WTC11 (cell line): ENCODE measurements around the gene IFT88.

Experiments
- ATF3 ChIP-seq: sonication (generic); formaldehyde crosslinking; conservative IDR thresholded peaks from 2 replicates; pipeline ENCODE4 v1.8.1; 2022; ENCODE audit warnings: mild to moderate bottlenecking, missing genetic modification reagents
- CTCF ChIP-seq: fragments of 200-600 bp; IDR thresholded peaks from 2 replicates; pipeline ENCODE4 v1.8.0; 2022; ENCODE audit warnings: antibody characterized with exemption
- E2F5 ChIP-seq: sonication (generic); formaldehyde crosslinking; IDR thresholded peaks from 2 replicates; pipeline ENCODE4 v1.8.1; 2022; ENCODE audit warnings: mild to moderate bottlenecking, moderate library complexity, missing genetic modification reagents
- EMX1 ChIP-seq: fragments of 250-450 bp; sonication (Bioruptor Pico); IDR thresholded peaks from 2 replicates; pipeline ENCODE4 v1.8.0; 2021; ENCODE audit warnings: mild to moderate bottlenecking
- FOXJ3 ChIP-seq: sonication (generic); formaldehyde crosslinking; IDR thresholded peaks from 2 replicates; pipeline ENCODE4 v1.9.0; 2021; ENCODE audit warnings: missing genetic modification reagents, mild to moderate bottlenecking, borderline replicate concordance
- KAT7 ChIP-seq: sonication (generic); formaldehyde crosslinking; IDR thresholded peaks from 2 replicates; pipeline ENCODE4 v1.8.1; 2023; ENCODE audit warnings: missing genetic modification reagents, mild to moderate bottlenecking, borderline replicate concordance
- NFYB ChIP-seq: sonication (generic); formaldehyde crosslinking; conservative IDR thresholded peaks from 2 replicates; pipeline ENCODE4 v1.8.0; 2022; ENCODE audit warnings: low read depth, missing genetic modification reagents
- NR3C1 ChIP-seq: sonication (generic); formaldehyde crosslinking; conservative IDR thresholded peaks from 2 replicates; pipeline ENCODE4 v1.8.1; 2023; ENCODE audit warnings: low read depth, mild to moderate bottlenecking, missing genetic modification reagents
- PREB ChIP-seq: sonication (generic); formaldehyde crosslinking; IDR thresholded peaks from 2 replicates; pipeline ENCODE4 v1.8.1; 2022; ENCODE audit warnings: mild to moderate bottlenecking, missing genetic modification reagents, moderate library complexity, borderline replicate concordance
- SP1 ChIP-seq: sonication (generic); formaldehyde crosslinking; conservative IDR thresholded peaks from 2 replicates; pipeline ENCODE4 v1.8.1; 2022; ENCODE audit warnings: missing genetic modification reagents
- ZBTB43 ChIP-seq: sonication (generic); formaldehyde crosslinking; IDR thresholded peaks from 2 replicates; pipeline ENCODE4 v1.8.1; 2023; ENCODE audit warnings: mild to moderate bottlenecking, missing genetic modification reagents

- no peak for TF ChIP-seq SP1 (CRISPR knock-in tag)
- TF ChIP-seq CTCF: no peak
- TF ChIP-seq NFYB (CRISPR knock-in tag): no peak
- TF ChIP-seq EMX1: no peak
- TF ChIP-seq ZBTB43 (CRISPR knock-in tag): no peak
- no peak for TF ChIP-seq FOXJ3 (CRISPR knock-in tag)
- no peak for TF ChIP-seq E2F5 (CRISPR knock-in tag)
- no peak for TF ChIP-seq PREB (CRISPR knock-in tag)
- no peak for TF ChIP-seq ATF3 (CRISPR knock-in tag)
- no peak for TF ChIP-seq KAT7 (CRISPR knock-in tag)
- TF ChIP-seq NR3C1: no peak
Observed at GRCh38 chr13:20684546-20684945, 117.6 kb downstream of the IFT88 start.
